Measurements from ENCODE around the gene PDLIM1.

GRCh38 chr10:95265572-95265971 is 25.2 kb downstream of the PDLIM1 start:
- TF ChIP-seq CTCF (IDR thresholded peaks at IDR 0.05) (no peak), POLR2A (IDR thresholded peaks at IDR 0.05) (no peak)

All from adrenal gland (tissue), 5 donors.